ENCODE results near the gene KRT26. TPM values are rescaled to one million over a fixed set of nuclear protein-coding genes. Genes with fewer than 3 reads are reported as not detected.

Gene KRT26
- total RNA-seq, 1 experiment from 2014 or later: not detected

DNA sequence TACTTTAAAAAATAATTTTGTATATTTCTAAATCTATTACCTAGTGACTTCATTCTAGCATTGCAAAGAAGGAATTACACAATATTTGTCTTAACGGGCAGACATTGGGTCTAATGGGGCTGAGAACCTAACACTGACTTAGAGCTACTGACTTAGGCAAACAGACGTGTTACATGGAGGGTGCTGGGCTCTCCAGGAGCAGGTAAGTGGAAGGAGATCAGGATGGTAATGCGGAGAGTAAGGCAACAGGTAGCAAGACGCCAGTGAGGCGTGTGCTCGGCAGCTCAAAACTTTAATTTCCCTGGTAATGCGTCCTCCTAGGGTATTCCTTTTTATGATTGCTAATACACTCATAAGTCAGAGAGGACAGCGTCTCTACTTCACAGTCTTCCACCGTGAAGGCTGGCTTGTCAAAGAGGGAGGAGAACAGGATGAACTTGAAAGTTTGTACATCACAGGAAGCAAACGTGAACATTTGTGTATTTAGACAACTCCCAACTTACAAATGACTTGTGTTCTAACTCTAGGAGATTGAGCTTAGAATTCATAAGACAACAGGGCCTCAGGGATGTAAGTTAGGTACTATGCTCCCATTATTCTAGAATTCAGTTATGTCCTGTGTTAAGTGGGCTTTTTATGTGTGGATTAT is 23.1 kb upstream of the KRT26 start (continued):
- TF ChIP-seq, protein P1, sequence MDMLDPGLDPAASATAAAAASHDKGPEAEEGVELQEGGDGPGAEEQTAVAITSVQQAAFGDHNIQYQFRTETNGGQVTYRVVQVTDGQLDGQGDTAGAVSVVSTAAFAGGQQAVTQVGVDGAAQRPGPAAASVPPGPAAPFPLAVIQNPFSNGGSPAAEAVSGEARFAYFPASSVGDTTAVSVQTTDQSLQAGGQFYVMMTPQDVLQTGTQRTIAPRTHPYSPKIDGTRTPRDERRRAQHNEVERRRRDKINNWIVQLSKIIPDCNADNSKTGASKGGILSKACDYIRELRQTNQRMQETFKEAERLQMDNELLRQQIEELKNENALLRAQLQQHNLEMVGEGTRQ (CRISPR knock-in tag; IDR thresholded peaks at IDR 0.05): no peak
- TF ChIP-seq NR2C2 (CRISPR knock-in tag; IDR thresholded peaks at IDR 0.05): no peak
- TF ChIP-seq FOXP1 (CRISPR knock-in tag; IDR thresholded peaks at IDR 0.05; ENCODE audit: borderline replicate concordance): no peak
- TF ChIP-seq, protein P2, sequence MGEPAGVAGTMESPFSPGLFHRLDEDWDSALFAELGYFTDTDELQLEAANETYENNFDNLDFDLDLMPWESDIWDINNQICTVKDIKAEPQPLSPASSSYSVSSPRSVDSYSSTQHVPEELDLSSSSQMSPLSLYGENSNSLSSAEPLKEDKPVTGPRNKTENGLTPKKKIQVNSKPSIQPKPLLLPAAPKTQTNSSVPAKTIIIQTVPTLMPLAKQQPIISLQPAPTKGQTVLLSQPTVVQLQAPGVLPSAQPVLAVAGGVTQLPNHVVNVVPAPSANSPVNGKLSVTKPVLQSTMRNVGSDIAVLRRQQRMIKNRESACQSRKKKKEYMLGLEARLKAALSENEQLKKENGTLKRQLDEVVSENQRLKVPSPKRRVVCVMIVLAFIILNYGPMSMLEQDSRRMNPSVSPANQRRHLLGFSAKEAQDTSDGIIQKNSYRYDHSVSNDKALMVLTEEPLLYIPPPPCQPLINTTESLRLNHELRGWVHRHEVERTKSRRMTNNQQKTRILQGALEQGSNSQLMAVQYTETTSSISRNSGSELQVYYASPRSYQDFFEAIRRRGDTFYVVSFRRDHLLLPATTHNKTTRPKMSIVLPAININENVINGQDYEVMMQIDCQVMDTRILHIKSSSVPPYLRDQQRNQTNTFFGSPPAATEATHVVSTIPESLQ (CRISPR knock-in tag; IDR thresholded peaks at IDR 0.05): no peak

DNA sequence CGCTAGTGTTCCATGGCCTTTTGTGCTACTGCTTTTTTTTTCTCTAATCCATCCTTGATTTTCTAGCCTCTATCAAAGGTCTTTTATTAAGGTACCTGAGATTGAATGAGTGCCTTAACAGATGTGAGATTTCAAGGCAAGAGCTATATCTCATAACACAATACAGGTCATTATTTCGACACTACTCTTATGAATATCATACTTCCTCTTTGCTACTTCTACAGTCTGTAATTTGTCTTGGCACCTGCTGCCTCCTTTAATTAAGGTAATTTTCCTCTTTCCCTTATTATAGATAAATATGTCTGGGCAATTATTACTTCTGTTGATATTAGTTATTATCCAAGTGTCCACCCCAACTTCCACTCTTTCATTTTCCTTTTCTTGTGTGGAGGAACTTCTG is 22.5 kb upstream of the KRT26 start:
- CTCF ChIA-PET: interaction anchor here (1.5 kb wide), 1 partner anchor 9 kb away, joined by 4 read pairs; no protein-coding TSS in a partner anchor
- no peaks in the 10 kb centered on the region for H3K36me3 Mint-ChIP-seq
- H3K27ac Mint-ChIP-seq: no peak overlapping the region
- no peaks in the 10 kb centered on the region for H3K9me3 Mint-ChIP-seq
- POLR2A ChIA-PET: no interaction called here
- ATAC-seq (no peak), DNase-seq (ENCODE audit: low spot score) (no peak)
- no peak for TF ChIP-seq ZNF416 (CRISPR knock-in tag; IDR thresholded peaks at IDR 0.05)
- no peak for TF ChIP-seq MYBL2 (CRISPR knock-in tag; IDR thresholded peaks at IDR 0.05)
- TF ChIP-seq SMAD3 (CRISPR knock-in tag; IDR thresholded peaks at IDR 0.05; ENCODE audit: borderline replicate concordance): no peak
- no peak for TF ChIP-seq TEAD4 (CRISPR knock-in tag; IDR thresholded peaks at IDR 0.05)
- peaks cover 8% of the 10 kb centered on the region for H3K27me3 Mint-ChIP-seq (ENCODE audit: low read depth)
- H3K4me3 Mint-ChIP-seq: no peak overlapping the region
- no peaks in the 10 kb centered on the region for H3K4me1 Mint-ChIP-seq

DNA sequence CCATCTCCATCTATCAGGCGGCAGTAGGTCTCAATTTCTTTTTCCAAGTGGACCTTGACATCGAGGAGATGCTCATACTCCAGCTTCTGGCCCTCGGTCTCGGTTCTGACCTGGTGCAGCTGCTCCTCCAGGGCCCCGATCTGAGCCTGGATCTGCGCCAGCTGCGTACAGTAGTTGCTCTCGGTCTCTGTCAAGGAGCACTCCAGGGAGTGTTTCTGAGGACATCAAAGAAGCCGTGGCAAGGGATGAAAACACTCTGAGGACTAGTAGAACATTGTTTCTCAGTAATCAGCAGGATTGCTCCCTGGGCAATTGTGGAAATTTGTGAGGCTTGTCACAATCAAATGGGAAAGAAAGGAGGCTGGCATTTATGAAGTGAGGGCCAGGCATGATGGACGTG is 21.8 kb upstream of the KRT26 start:
- CTCF ChIA-PET: interaction anchor here (0.5 to 3.6 kb wide), 3 partner anchors 10 to 177 kb away, joined by 3 to 28 read pairs (median 4); no protein-coding TSS in a partner anchor
- POLR2A ChIA-PET: no interaction called here
- TF ChIP-seq JUN (CRISPR knock-in tag; IDR thresholded peaks at IDR 0.05) (no peak), GRHL2 (CRISPR knock-in tag; IDR thresholded peaks at IDR 0.05; ENCODE audit: insufficient replicate concordance, severe bottlenecking) (no peak), CBFB (CRISPR knock-in tag; IDR thresholded peaks at IDR 0.05; ENCODE audit: low read depth) (no peak), ESRRA (CRISPR knock-in tag; IDR thresholded peaks at IDR 0.05; ENCODE audit: borderline replicate concordance) (no peak), NFATC4 (CRISPR knock-in tag; IDR thresholded peaks at IDR 0.05) (no peak), ETV6 (CRISPR knock-in tag; IDR thresholded peaks at IDR 0.05) (no peak), TP53 (CRISPR knock-in tag; IDR thresholded peaks at IDR 0.05) (no peak)
- TF ChIP-seq, protein P3, sequence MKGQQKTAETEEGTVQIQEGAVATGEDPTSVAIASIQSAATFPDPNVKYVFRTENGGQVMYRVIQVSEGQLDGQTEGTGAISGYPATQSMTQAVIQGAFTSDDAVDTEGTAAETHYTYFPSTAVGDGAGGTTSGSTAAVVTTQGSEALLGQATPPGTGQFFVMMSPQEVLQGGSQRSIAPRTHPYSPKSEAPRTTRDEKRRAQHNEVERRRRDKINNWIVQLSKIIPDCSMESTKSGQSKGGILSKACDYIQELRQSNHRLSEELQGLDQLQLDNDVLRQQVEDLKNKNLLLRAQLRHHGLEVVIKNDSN (CRISPR knock-in tag; IDR thresholded peaks at IDR 0.05): no peak
- TF ChIP-seq, protein P4, sequence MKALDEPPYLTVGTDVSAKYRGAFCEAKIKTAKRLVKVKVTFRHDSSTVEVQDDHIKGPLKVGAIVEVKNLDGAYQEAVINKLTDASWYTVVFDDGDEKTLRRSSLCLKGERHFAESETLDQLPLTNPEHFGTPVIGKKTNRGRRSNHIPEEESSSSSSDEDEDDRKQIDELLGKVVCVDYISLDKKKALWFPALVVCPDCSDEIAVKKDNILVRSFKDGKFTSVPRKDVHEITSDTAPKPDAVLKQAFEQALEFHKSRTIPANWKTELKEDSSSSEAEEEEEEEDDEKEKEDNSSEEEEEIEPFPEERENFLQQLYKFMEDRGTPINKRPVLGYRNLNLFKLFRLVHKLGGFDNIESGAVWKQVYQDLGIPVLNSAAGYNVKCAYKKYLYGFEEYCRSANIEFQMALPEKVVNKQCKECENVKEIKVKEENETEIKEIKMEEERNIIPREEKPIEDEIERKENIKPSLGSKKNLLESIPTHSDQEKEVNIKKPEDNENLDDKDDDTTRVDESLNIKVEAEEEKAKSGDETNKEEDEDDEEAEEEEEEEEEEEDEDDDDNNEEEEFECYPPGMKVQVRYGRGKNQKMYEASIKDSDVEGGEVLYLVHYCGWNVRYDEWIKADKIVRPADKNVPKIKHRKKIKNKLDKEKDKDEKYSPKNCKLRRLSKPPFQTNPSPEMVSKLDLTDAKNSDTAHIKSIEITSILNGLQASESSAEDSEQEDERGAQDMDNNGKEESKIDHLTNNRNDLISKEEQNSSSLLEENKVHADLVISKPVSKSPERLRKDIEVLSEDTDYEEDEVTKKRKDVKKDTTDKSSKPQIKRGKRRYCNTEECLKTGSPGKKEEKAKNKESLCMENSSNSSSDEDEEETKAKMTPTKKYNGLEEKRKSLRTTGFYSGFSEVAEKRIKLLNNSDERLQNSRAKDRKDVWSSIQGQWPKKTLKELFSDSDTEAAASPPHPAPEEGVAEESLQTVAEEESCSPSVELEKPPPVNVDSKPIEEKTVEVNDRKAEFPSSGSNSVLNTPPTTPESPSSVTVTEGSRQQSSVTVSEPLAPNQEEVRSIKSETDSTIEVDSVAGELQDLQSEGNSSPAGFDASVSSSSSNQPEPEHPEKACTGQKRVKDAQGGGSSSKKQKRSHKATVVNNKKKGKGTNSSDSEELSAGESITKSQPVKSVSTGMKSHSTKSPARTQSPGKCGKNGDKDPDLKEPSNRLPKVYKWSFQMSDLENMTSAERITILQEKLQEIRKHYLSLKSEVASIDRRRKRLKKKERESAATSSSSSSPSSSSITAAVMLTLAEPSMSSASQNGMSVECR (CRISPR knock-in tag; IDR thresholded peaks at IDR 0.05; ENCODE audit: borderline replicate concordance): no peak
- TF ChIP-seq, protein P5, sequence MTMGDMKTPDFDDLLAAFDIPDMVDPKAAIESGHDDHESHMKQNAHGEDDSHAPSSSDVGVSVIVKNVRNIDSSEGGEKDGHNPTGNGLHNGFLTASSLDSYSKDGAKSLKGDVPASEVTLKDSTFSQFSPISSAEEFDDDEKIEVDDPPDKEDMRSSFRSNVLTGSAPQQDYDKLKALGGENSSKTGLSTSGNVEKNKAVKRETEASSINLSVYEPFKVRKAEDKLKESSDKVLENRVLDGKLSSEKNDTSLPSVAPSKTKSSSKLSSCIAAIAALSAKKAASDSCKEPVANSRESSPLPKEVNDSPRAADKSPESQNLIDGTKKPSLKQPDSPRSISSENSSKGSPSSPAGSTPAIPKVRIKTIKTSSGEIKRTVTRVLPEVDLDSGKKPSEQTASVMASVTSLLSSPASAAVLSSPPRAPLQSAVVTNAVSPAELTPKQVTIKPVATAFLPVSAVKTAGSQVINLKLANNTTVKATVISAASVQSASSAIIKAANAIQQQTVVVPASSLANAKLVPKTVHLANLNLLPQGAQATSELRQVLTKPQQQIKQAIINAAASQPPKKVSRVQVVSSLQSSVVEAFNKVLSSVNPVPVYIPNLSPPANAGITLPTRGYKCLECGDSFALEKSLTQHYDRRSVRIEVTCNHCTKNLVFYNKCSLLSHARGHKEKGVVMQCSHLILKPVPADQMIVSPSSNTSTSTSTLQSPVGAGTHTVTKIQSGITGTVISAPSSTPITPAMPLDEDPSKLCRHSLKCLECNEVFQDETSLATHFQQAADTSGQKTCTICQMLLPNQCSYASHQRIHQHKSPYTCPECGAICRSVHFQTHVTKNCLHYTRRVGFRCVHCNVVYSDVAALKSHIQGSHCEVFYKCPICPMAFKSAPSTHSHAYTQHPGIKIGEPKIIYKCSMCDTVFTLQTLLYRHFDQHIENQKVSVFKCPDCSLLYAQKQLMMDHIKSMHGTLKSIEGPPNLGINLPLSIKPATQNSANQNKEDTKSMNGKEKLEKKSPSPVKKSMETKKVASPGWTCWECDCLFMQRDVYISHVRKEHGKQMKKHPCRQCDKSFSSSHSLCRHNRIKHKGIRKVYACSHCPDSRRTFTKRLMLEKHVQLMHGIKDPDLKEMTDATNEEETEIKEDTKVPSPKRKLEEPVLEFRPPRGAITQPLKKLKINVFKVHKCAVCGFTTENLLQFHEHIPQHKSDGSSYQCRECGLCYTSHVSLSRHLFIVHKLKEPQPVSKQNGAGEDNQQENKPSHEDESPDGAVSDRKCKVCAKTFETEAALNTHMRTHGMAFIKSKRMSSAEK (CRISPR knock-in tag; IDR thresholded peaks at IDR 0.05; ENCODE audit: borderline replicate concordance): no peak

More for the DNA sequence above, 21.8 kb upstream of the KRT26 start:
- ATAC-seq (no peak), DNase-seq (ENCODE audit: low spot score) (no peak)
- H3K9me3 Mint-ChIP-seq: no peaks in the 10 kb centered on the region
- H3K36me3 Mint-ChIP-seq: no peaks in the 10 kb centered on the region
- peaks cover 6% of the 10 kb centered on the region for H3K27me3 Mint-ChIP-seq (ENCODE audit: low read depth)
- no peak overlapping the region for H3K27ac Mint-ChIP-seq
- H3K4me3 Mint-ChIP-seq: no peak overlapping the region
- no peaks in the 10 kb centered on the region for H3K4me1 Mint-ChIP-seq
